ENCODE measurements around the gene OGFRL1. TPM values are rescaled to one million over a fixed set of nuclear protein-coding genes. Genes with fewer than 3 reads are reported as not detected.
A peak's percentile ranks its signal among the peaks of the same experiment; 100 is the strongest.

The OGFRL1 gene
- total RNA-seq, 1 experiment from 2014 or later: 5.4 TPM

DNA sequence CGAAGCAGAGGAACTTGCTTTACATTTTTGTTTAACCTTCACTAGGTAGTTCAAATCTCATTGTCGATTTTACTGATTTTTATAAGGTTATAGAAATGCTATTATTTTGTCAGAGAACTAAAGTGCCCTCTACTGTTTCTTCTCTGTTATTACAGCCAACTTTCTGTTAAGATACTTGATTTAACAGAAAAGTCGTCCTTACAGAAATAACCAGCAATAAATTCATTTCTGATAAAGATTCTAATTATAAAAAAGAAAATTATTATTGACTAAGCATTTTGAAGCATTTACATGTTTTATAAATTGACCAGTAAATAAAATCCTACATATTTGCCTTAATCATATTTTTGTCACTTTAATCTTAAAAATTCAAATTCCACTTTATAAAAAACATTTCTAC lies 60.8 kb downstream of the OGFRL1 start:
- TF ChIP-seq, protein P1, sequence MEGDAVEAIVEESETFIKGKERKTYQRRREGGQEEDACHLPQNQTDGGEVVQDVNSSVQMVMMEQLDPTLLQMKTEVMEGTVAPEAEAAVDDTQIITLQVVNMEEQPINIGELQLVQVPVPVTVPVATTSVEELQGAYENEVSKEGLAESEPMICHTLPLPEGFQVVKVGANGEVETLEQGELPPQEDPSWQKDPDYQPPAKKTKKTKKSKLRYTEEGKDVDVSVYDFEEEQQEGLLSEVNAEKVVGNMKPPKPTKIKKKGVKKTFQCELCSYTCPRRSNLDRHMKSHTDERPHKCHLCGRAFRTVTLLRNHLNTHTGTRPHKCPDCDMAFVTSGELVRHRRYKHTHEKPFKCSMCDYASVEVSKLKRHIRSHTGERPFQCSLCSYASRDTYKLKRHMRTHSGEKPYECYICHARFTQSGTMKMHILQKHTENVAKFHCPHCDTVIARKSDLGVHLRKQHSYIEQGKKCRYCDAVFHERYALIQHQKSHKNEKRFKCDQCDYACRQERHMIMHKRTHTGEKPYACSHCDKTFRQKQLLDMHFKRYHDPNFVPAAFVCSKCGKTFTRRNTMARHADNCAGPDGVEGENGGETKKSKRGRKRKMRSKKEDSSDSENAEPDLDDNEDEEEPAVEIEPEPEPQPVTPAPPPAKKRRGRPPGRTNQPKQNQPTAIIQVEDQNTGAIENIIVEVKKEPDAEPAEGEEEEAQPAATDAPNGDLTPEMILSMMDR (IDR thresholded peaks at IDR 0.05): 0 out of 2 replicates have a peak, but pooled peaks have one; percentile 38
- TF ChIP-seq ERG (CRISPR knock-in tag; IDR thresholded peaks at IDR 0.05): no peak
- no peak for TF ChIP-seq USF1 (CRISPR knock-in tag; IDR thresholded peaks at IDR 0.05)
- TF ChIP-seq NR1H2 (CRISPR knock-in tag; IDR thresholded peaks at IDR 0.05): no peak
- Mint-ChIP-seq H3K27me3 (ENCODE audit: low read depth) (no peaks in the 10 kb centered on the region), H3K4me3 (no peak overlapping the region), H3K9me3 (0 out of 2 replicates have a peak, but pooled peaks cover 1% of the 10 kb centered on the region), H3K4me1 (no peaks in the 10 kb centered on the region), H3K36me3 (no peaks in the 10 kb centered on the region), H3K27ac (no peak overlapping the region)
- POLR2A ChIA-PET: no interaction called here
- no peak for DNase-seq (ENCODE audit: low spot score)
- ATAC-seq: no peak
- CTCF ChIA-PET: interaction anchor here (2.2 kb wide), 1 partner anchor 12 kb away, joined by 7 read pairs; no protein-coding TSS in a partner anchor

GRCh38 chr6:71349976-71350615 lies 61.5 kb downstream of the OGFRL1 start:
- ChIA-PET CTCF (interaction anchor here (0.8 to 2.2 kb wide), 3 partner anchors 11 to 159 kb away, joined by 3 to 7 read pairs (median 4); no protein-coding TSS in a partner anchor), POLR2A (no interaction called here)
- DNase-seq (ENCODE audit: low spot score): no peak
- Mint-ChIP-seq H3K27ac (no peak overlapping the region), H3K36me3 (no peaks in the 10 kb centered on the region), H3K27me3 (ENCODE audit: low read depth) (no peaks in the 10 kb centered on the region), H3K9me3 (no peaks in the 10 kb centered on the region), H3K4me1 (no peaks in the 10 kb centered on the region), H3K4me3 (no peak overlapping the region)
- TF ChIP-seq, protein P2, sequence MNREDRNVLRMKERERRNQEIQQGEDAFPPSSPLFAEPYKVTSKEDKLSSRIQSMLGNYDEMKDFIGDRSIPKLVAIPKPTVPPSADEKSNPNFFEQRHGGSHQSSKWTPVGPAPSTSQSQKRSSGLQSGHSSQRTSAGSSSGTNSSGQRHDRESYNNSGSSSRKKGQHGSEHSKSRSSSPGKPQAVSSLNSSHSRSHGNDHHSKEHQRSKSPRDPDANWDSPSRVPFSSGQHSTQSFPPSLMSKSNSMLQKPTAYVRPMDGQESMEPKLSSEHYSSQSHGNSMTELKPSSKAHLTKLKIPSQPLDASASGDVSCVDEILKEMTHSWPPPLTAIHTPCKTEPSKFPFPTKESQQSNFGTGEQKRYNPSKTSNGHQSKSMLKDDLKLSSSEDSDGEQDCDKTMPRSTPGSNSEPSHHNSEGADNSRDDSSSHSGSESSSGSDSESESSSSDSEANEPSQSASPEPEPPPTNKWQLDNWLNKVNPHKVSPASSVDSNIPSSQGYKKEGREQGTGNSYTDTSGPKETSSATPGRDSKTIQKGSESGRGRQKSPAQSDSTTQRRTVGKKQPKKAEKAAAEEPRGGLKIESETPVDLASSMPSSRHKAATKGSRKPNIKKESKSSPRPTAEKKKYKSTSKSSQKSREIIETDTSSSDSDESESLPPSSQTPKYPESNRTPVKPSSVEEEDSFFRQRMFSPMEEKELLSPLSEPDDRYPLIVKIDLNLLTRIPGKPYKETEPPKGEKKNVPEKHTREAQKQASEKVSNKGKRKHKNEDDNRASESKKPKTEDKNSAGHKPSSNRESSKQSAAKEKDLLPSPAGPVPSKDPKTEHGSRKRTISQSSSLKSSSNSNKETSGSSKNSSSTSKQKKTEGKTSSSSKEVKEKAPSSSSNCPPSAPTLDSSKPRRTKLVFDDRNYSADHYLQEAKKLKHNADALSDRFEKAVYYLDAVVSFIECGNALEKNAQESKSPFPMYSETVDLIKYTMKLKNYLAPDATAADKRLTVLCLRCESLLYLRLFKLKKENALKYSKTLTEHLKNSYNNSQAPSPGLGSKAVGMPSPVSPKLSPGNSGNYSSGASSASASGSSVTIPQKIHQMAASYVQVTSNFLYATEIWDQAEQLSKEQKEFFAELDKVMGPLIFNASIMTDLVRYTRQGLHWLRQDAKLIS (CRISPR knock-in tag; IDR thresholded peaks at IDR 0.05; ENCODE audit: borderline replicate concordance): no peak
- TF ChIP-seq ATF1 (CRISPR knock-in tag; IDR thresholded peaks at IDR 0.05): no peak
- TF ChIP-seq E2F4 (CRISPR knock-in tag; IDR thresholded peaks at IDR 0.05; ENCODE audit: borderline replicate concordance, low read depth): no peak
- TF ChIP-seq MYBL2 (CRISPR knock-in tag; IDR thresholded peaks at IDR 0.05): no peak
- no peak for TF ChIP-seq KAT7 (CRISPR knock-in tag; IDR thresholded peaks at IDR 0.05; ENCODE audit: borderline replicate concordance)
- no peak for TF ChIP-seq SMAD4 (CRISPR knock-in tag; IDR thresholded peaks at IDR 0.05)
- no peak for TF ChIP-seq ELF4 (CRISPR knock-in tag; IDR thresholded peaks at IDR 0.05; ENCODE audit: low read depth)
- ATAC-seq: no peak

GRCh38 chr6:71351190-71351589 lies 62.6 kb downstream of the OGFRL1 start:
- no peaks in the 10 kb centered on the region for H3K27me3 Mint-ChIP-seq (ENCODE audit: low read depth)
- peaks cover 9% of the 10 kb centered on the region for H3K9me3 Mint-ChIP-seq
- H3K4me3 Mint-ChIP-seq: no peak overlapping the region
- H3K36me3 Mint-ChIP-seq: peaks cover 8% of the 10 kb centered on the region
- DNase-seq (ENCODE audit: low spot score): no peak
- H3K27ac Mint-ChIP-seq: no peak overlapping the region
- ChIA-PET CTCF (interaction anchor here (2.2 kb wide), 1 partner anchor 10 kb away, joined by 7 read pairs; no protein-coding TSS in a partner anchor), POLR2A (no interaction called here)
- TF ChIP-seq ZNF138 (CRISPR knock-in tag; conservative IDR thresholded peaks at IDR 0.05): no peak
- no peak for TF ChIP-seq ERG (CRISPR knock-in tag; IDR thresholded peaks at IDR 0.05)
- no peak for TF ChIP-seq HMGA2 (CRISPR knock-in tag; IDR thresholded peaks at IDR 0.05)
- TF ChIP-seq NR1H2 (CRISPR knock-in tag; IDR thresholded peaks at IDR 0.05): no peak
- TF ChIP-seq SP1 (CRISPR knock-in tag; conservative IDR thresholded peaks at IDR 0.05): no peak
- no peak for TF ChIP-seq ZNF263 (CRISPR knock-in tag; IDR thresholded peaks at IDR 0.05; ENCODE audit: low read depth)
- H3K4me1 Mint-ChIP-seq: no peaks in the 10 kb centered on the region
- no peak for ATAC-seq

All from WTC11 (cell line).